NB4 (cell line): Measurements from ENCODE around the gene RPL37A.

Experiments used
- DNase-seq: peaks from one replicate; pipeline ENCODE4 v3.0.0; 2010; ENCODE audit warnings: low read depth
- H3K4me3 ChIP-seq: one replicate; pipeline ENCODE4 v1.5.1; 2011; ENCODE audit warnings: mild to moderate bottlenecking, low read depth, low read length, moderate library complexity
- MYC ChIP-seq: IDR thresholded peaks from 2 replicates; pipeline ENCODE4 v1.6.1; 2011; ENCODE audit warnings: low read depth, low read length
- POLR2A ChIP-seq: IDR thresholded peaks from 2 replicates; pipeline ENCODE4 v1.6.1; 2011; ENCODE audit warnings: mild to moderate bottlenecking; ENCODE audit not compliant: insufficient read length; ENCODE audit errors: extremely low read depth
- TF ChIP-seq, protein P1 (sequence below): IDR thresholded peaks from one replicate; pipeline ENCODE4 v1.5.1; 2012; ENCODE audit warnings: low read depth, low read length
- TF ChIP-seq, protein P2 (sequence below): IDR thresholded peaks from 2 replicates; pipeline ENCODE4 v1.6.1; 2011; ENCODE audit warnings: low read depth, low read length

The RPL37A gene

DNA sequence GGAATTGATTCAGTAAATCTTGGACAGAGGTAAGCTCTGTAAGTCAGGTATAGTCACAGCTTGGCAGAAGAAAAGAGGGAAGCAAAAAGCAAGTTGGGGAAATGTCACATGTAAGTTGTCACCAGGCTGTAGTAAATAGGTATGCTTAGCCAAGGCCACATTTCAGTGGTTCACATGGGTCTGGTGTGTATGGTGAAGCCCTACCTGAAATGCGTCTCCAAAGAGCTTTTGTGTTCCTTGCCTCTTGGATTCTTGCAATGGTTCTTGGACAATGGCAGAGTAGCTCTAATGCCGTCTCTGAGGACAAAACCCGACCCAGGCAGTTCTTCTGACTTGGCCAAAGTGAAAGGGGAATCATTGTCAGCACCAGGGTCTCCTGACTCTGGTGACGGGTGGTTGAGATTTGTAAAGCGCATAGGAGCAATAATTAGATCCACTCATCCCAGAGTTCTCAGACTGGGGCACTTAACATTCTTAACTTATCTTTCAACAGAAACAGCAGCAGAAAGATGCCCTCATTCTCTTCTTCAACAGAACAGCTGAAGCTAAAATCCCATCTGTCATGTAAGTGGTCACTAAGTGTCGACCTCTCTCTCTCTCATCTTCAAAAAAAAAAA, 34.4 kb upstream of the RPL37A start:
- H3K4me3 ChIP-seq: no peak overlapping the region
- TF ChIP-seq, protein P1, sequence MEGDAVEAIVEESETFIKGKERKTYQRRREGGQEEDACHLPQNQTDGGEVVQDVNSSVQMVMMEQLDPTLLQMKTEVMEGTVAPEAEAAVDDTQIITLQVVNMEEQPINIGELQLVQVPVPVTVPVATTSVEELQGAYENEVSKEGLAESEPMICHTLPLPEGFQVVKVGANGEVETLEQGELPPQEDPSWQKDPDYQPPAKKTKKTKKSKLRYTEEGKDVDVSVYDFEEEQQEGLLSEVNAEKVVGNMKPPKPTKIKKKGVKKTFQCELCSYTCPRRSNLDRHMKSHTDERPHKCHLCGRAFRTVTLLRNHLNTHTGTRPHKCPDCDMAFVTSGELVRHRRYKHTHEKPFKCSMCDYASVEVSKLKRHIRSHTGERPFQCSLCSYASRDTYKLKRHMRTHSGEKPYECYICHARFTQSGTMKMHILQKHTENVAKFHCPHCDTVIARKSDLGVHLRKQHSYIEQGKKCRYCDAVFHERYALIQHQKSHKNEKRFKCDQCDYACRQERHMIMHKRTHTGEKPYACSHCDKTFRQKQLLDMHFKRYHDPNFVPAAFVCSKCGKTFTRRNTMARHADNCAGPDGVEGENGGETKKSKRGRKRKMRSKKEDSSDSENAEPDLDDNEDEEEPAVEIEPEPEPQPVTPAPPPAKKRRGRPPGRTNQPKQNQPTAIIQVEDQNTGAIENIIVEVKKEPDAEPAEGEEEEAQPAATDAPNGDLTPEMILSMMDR: no peak
- TF ChIP-seq POLR2A: no peak
- no peak for TF ChIP-seq MYC
- TF ChIP-seq, protein P2, sequence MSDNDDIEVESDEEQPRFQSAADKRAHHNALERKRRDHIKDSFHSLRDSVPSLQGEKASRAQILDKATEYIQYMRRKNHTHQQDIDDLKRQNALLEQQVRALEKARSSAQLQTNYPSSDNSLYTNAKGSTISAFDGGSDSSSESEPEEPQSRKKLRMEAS: no peak
- no peak for DNase-seq

DNA sequence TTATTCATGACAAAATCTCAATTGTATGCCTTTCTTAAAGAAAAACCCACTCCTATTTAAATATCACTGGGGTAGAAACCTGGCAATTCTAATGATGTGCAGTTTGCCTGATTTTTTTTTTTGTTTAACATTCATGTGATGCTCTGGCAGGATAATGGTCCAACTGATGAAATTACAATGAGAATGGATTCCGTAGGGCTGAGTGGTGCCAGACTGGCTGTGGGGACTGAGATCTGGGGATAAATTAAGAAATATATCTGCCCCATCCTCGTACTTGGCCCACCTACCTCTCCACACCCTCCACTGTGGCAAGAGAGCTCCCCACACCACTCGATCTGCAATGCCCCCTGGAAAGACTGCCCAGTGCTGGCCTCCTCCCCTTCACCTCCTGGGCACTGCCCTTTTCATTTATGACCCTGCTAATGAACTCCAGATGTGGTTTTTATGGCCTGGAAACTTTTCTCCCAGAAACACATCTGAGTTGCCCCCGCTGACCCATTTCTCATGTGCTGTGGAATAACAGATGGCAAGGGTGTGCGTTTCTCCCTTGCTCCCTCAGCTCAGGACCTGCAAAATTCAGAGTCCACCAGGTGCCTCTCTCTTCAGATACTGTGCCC, 33.0 kb upstream of the RPL37A start:
- no peak for DNase-seq
- no peak for TF ChIP-seq POLR2A
- TF ChIP-seq, protein P2: no peak
- TF ChIP-seq, protein P1: no peak
- TF ChIP-seq MYC: no peak
- no peak overlapping the region for H3K4me3 ChIP-seq

DNA sequence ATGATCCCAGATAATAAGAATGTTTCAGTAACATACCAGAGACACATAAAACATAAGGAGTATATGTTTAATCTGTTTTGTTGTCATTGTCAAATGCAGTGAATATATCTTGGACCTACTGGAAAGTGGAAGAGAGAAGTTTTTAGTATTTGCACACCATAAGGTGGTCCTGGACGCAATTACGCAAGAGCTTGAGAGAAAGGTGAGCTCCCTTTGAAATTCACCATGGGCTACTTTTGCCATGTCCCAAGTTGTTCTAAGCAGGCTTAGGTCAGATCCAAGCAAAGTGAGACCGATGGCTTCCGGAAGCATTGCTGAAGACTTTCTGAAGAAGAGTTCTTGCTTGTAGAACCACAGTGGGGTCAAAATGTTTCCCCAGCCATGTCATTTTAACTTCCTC, 30.8 kb upstream of the RPL37A start:
- DNase-seq: no peak
- no peak for TF ChIP-seq MYC
- H3K4me3 ChIP-seq: no peak overlapping the region

DNA sequence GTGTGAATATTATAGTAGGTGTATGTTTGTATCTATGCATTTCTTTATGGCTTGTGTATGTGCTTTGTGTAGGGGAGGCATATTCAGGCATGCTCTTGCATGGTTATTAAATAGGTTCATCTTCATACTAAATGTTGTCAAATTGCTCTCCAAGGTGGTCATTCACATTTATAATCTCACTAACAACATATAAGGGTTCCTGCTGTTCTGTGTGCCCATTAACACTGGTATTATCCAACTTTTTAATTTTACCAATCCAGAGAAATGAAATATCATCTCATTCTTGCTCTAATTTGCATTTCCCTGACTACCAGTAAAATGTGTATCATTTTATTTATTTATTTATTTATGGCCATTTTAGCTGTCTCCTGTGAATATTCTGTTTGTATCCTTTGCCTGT, 29.0 kb upstream of the RPL37A start:
- H3K4me3 ChIP-seq: no peak overlapping the region
- TF ChIP-seq POLR2A: no peak
- TF ChIP-seq, protein P2: no peak
- TF ChIP-seq, protein P1: no peak
- no peak for TF ChIP-seq MYC
- no peak for DNase-seq

DNA sequence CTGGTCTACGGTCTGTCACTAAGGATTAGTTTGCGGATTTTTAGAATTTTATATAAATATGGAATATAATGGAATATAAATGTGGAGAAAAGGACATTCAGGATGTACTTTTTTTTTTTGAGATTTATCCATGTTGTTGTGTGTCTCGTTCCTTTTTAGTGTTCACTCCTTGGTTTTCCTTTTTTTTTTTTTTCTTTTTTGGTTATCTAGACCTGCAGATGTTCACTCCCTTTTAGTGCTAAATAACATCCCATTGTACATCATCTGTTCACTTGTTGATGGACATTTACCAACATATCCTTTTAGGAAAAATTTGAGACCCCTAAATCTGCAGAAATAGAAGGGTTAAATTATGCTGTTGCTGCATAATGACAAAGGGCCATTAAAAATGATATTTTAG, 25.5 kb upstream of the RPL37A start:
- DNase-seq: no peak
- no peak overlapping the region for H3K4me3 ChIP-seq
- TF ChIP-seq, protein P1: no peak
- TF ChIP-seq POLR2A: no peak
- TF ChIP-seq, protein P2: no peak
- no peak for TF ChIP-seq MYC

DNA sequence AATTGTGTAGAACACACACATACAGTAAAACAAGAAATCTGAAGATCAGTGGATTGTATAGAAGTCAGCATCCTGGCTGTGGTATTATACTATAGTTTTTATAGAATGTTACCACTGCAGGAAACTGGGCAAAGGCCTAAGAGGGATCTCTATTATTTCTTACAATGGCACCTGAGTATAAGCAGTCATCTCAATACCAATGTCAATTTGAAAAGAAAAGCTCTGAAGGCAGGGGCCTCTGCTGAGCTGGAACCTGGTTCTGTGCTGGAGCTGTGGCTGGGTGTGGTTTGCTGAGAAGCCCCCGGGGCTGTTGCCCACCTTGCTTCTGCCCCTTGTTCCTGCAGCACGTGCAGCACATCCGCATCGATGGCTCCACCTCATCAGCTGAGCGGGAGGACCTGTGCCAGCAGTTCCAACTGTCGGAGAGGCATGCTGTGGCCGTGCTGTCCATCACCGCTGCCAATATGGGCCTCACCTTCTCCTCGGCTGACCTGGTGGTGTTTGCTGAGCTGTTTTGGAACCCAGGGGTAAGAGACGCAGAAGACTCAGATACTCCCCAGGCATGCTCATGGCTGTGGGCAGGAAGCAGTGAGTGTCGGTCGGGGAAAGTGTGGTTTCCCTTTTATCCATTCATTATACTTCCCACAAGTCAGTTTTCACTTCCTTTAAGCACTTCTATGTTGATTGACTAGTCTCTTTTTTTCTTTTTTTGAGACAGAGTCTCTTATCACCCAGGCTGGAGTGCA, 23.5 kb upstream of the RPL37A start:
- DNase-seq: peak; percentile 64
- no peak overlapping the region for H3K4me3 ChIP-seq
- TF ChIP-seq POLR2A (no peak), MYC (no peak)
- TF ChIP-seq, protein P1: no peak
- TF ChIP-seq, protein P2: no peak
